ENCODE measurements around the gene GMPR.
A peak's percentile ranks its signal among the peaks of the same experiment; 100 is the strongest.

DNA sequence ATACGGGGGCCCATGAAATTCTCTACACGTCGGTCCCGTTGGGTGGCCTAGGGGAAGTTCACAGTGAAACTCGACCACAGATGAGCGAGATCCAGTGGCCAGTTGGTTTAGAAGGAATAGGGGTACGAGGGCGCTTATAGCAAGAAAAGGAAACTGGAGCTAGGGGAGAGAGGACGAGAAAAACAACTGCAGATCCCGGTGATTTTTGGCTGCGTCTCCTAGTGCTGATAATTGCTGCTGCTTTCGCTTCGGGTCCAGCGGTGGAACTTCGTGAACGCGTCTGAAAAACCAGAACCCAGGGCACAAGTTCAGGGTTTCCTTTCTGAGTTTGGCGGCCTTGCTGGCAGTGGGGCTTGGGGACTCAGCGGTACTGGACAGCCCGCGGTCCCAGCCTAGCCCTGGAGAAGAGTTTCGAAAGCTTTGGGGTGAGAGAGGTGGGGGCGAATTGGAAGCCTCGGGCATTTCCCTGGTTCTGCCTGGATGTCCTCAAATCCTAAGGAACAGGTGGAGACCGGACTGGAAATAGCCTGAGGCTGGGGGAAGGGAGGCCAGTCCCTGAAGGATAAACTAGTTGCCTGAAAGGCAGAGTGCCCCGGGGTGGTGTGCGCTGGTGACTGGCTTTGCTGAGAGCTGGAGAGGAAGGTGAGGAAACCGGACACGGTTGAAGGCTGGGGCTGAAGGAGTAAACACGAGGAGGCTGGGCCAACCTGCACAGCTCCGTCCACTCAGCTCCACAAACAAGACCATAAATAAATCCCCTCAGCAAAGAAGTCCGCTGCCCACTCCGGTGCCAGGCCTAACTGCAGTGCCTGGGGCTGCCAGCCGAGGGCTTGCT lies 793 bp downstream of the GMPR start:
- TF ChIP-seq CTCF (IDR thresholded peaks at IDR 0.05): peak; percentile 34 to 72 (median 66)
- peak; percentile 14 to 94 for TF ChIP-seq POLR2A (IDR thresholded peaks at IDR 0.05)

All from adrenal gland (tissue), 5 donors.